DND-41 (cell line): ENCODE data around the gene RFESD.

Experiments
- ATAC-seq: fragments of 200-7000 bp; cut with Tn5 transposase; 3 replicates; pipeline ENCODE4 v1.9.1; 2021; ENCODE audit warnings: low read depth; ENCODE audit not compliant: insufficient read depth
- DNase-seq: peaks from one replicate; pipeline ENCODE4 v3.0.0-alpha.2; 2020
- H2AFZ ChIP-seq: 2 replicates; pipeline ENCODE4 v1.6.0; 2012; ENCODE audit warnings: low read depth, low read length
- H3K27ac ChIP-seq: 2 replicates; pipeline ENCODE4 v1.5.1; 2012; ENCODE audit warnings: low read length, inconsistent platforms
- H3K27me3 ChIP-seq: fragments of 200-600 bp; sonication (generic); 2 replicates; pipeline ENCODE4 v1.6.0; 2012; ENCODE audit warnings: low read length, mild to moderate bottlenecking, inconsistent platforms; ENCODE audit not compliant: insufficient read depth, poor library complexity
- H3K36me3 ChIP-seq: 2 replicates; pipeline ENCODE4 v1.5.1; 2012; ENCODE audit warnings: low read length, inconsistent platforms; ENCODE audit not compliant: insufficient read depth
- H3K4me1 ChIP-seq: 2 replicates; pipeline ENCODE4 v1.5.1; 2012; ENCODE audit warnings: mild to moderate bottlenecking, low read length; ENCODE audit not compliant: insufficient read depth
- H3K4me2 ChIP-seq: 2 replicates; pipeline ENCODE4 v1.6.0; 2012; ENCODE audit warnings: mild to moderate bottlenecking, moderate library complexity, low read length, inconsistent platforms; ENCODE audit not compliant: insufficient read depth
- H3K4me3 ChIP-seq, 2 experiments: fragments of 200-600 bp in 1 of 2; shearing (Covaris generic) in 1 of 2; 2 replicates each; pipeline ENCODE4 v1.5.1; 2012 to 2016; ENCODE audit warnings: inconsistent platforms in 2 of 2, low read length in 2 of 2, mild to moderate bottlenecking in 2 of 2, low read depth in 1 of 2, moderate library complexity in 1 of 2
- H3K79me2 ChIP-seq: 2 replicates; pipeline ENCODE4 v1.6.0; 2012; ENCODE audit warnings: low read length, inconsistent platforms; ENCODE audit not compliant: insufficient read depth
- H3K9ac ChIP-seq: 2 replicates; pipeline ENCODE4 v1.6.0; 2012; ENCODE audit warnings: low read depth, mild to moderate bottlenecking, inconsistent platforms, low read length, moderate library complexity
- H3K9me3 ChIP-seq: 2 replicates; pipeline ENCODE4 v1.5.1; 2012; ENCODE audit warnings: low read length, moderate library complexity, mild to moderate bottlenecking, inconsistent platforms; ENCODE audit not compliant: insufficient read depth, severe bottlenecking
- H4K20me1 ChIP-seq: 2 replicates; pipeline ENCODE4 v1.6.0; 2012; ENCODE audit warnings: low read length; ENCODE audit not compliant: insufficient read depth
- EZH2 ChIP-seq: IDR thresholded peaks from 3 replicates; pipeline ENCODE4 v1.6.1; 2012; ENCODE audit warnings: borderline replicate concordance, low read depth, mild to moderate bottlenecking, moderate library complexity, low read length, inconsistent platforms; ENCODE audit not compliant: severe bottlenecking
- TF ChIP-seq, protein P1 (sequence below): IDR thresholded peaks from 2 replicates; pipeline ENCODE4 v1.5.1; 2012; ENCODE audit warnings: borderline replicate concordance, low read length, moderate library complexity, mild to moderate bottlenecking; ENCODE audit not compliant: poor library complexity, severe bottlenecking; ENCODE audit errors: extremely low read depth

RFESD gene

DNA sequence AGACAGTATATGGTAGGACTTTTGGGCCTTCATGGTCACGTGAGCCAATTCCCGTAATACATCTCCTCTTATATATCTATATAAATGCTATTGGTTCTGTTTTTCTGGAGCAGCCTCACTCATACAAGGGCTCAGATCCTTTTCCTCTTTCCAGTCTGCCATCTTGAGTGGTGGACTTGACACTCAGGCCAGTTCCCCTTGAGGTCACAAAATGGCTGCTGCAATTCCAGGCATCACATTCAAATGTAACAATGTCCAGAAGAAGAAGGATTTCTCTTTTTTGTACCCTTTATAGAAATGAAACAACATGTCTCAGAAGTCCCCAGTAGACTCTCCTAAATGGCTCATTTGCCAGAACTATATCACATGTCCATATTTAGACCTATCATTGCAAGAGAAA is 22.2 kb upstream of the RFESD start:
- Histone ChIP-seq H3K4me2 (no peak overlapping the region), H3K9me3 (no peaks in the 10 kb centered on the region), H2AFZ (no peak overlapping the region), H4K20me1 (no peaks in the 10 kb centered on the region), H3K4me3 (no peak overlapping the region), H3K27ac (no peak overlapping the region), H3K9ac (no peak overlapping the region), H3K36me3 (no peaks in the 10 kb centered on the region), H3K27me3 (no peaks in the 10 kb centered on the region), H3K79me2 (no peaks in the 10 kb centered on the region), H3K4me1 (peaks cover 32% of the 10 kb centered on the region)
- DNase-seq (no peak), ATAC-seq (no peak)
- TF ChIP-seq, protein P1, sequence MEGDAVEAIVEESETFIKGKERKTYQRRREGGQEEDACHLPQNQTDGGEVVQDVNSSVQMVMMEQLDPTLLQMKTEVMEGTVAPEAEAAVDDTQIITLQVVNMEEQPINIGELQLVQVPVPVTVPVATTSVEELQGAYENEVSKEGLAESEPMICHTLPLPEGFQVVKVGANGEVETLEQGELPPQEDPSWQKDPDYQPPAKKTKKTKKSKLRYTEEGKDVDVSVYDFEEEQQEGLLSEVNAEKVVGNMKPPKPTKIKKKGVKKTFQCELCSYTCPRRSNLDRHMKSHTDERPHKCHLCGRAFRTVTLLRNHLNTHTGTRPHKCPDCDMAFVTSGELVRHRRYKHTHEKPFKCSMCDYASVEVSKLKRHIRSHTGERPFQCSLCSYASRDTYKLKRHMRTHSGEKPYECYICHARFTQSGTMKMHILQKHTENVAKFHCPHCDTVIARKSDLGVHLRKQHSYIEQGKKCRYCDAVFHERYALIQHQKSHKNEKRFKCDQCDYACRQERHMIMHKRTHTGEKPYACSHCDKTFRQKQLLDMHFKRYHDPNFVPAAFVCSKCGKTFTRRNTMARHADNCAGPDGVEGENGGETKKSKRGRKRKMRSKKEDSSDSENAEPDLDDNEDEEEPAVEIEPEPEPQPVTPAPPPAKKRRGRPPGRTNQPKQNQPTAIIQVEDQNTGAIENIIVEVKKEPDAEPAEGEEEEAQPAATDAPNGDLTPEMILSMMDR: no peak
- TF ChIP-seq EZH2: no peak

DNA sequence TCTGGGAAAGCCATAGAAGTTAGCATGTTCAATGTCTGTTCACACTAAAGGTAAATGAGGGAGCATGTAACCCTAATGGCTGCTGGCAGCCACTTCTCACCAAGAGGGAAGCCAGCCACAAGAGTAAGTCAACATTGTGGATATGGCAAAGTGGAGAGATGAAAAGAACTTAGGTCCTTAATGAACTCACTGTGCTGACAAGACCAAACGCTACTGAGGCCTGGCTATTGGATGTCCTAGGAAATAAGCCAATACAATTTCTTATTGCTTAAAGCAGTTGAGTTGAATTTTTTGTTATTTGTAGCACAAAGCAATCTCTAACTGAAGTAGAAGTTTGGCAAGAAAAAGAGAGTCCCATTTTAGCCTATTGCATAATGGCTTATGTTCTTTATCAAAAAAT is 19.9 kb upstream of the RFESD start:
- no peak overlapping the region for H2AFZ ChIP-seq
- ATAC-seq (no peak), DNase-seq (no peak)
- no peaks in the 10 kb centered on the region for H3K9me3 ChIP-seq
- H3K79me2 ChIP-seq: no peaks in the 10 kb centered on the region
- H3K36me3 ChIP-seq: no peaks in the 10 kb centered on the region
- TF ChIP-seq, protein P1: no peak
- TF ChIP-seq EZH2: no peak
- H3K4me3 ChIP-seq: no peak overlapping the region
- H3K4me2 ChIP-seq: no peak overlapping the region
- H3K27me3 ChIP-seq: no peaks in the 10 kb centered on the region
- H4K20me1 ChIP-seq: no peaks in the 10 kb centered on the region
- no peak overlapping the region for H3K9ac ChIP-seq
- H3K27ac ChIP-seq: no peak overlapping the region
- H3K4me1 ChIP-seq: peaks cover 13% of the 10 kb centered on the region

DNA sequence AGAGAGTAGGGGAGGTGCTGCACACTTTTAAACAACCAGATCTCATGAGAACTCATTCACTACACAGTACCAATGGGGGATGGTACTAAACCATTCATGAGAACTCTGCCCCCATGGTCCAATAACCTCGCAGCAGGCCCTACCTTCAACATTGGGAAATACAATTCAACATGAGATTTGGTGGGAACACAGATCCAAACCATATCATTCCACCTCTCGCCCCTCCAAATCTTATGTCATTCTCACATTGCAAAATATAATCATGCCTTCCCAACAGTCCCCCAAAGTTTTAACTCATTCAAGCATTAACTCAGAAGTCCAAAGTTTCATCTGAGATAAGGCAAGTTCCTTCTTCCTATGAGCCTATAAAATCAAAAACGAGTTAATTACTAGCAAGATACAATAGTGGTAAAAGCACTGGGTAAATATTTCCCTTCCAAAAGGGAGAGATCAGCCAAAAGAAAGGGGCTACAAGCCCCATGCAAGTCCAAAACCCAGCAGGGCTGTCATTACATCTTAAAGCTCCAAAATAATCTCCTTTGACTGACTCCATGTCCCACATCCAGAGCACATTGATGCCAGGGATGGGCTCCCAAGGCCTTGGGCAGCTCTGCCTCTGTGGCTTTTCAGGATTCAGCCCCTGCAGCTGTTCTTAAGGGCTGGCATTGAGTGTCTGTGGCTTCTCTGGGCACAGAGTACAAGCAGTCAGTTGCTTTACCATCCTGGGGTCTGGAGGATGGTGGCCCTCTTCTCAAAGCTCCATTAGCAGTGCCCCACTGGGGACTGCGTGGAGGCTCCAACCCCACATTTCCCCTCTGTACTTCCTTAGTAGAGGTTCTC is 18.4 kb upstream of the RFESD start:
- DNase-seq: no peak
- H3K9ac ChIP-seq: no peak overlapping the region
- no peak for ATAC-seq
- no peak overlapping the region for H3K4me2 ChIP-seq
- H2AFZ ChIP-seq: no peak overlapping the region
- H4K20me1 ChIP-seq: no peaks in the 10 kb centered on the region
- TF ChIP-seq, protein P1: no peak
- TF ChIP-seq EZH2: no peak
- H3K4me3 ChIP-seq: no peak overlapping the region
- no peaks in the 10 kb centered on the region for H3K27me3 ChIP-seq
- H3K9me3 ChIP-seq: no peaks in the 10 kb centered on the region
- no peak overlapping the region for H3K27ac ChIP-seq
- no peaks in the 10 kb centered on the region for H3K36me3 ChIP-seq
- no peaks in the 10 kb centered on the region for H3K79me2 ChIP-seq
- peaks cover 7% of the 10 kb centered on the region for H3K4me1 ChIP-seq
